ENCODE measurements around the gene CST3. TPM values are rescaled to one million over a fixed set of nuclear protein-coding genes. Genes with fewer than 3 reads are reported as not detected.

The CST3 gene
- total RNA-seq, 2 experiments from 2014 or later: 21.8 to 24.2 TPM

DNA sequence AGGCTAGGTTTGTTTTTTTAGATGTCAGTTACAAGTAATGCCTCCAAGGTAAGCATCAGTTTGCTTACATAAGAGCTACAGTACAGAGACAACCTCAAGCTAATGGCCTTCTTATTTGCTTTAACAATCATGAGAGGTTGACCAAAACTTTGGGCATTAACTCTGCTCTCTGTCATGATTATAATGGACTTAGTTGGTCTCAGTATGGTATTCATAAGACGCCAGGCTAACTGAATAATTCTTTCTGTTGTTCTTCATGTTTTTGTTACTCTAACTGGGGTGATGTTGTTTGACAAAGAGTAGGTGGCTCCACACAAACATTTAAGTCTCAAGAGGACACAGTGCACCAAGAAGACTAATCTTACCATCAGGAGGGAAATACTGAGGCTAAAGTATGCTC is 41.8 kb downstream of the CST3 start:
- no peaks in the 10 kb centered on the region for H3K36me3 ChIP-seq (ENCODE audit: insufficient read depth, low read length)
- H3K4me1 Mint-ChIP-seq (ENCODE audit: low read depth): no peaks in the 10 kb centered on the region
- no peak for ATAC-seq (ENCODE audit: poor library complexity)
- TF ChIP-seq, protein P1, sequence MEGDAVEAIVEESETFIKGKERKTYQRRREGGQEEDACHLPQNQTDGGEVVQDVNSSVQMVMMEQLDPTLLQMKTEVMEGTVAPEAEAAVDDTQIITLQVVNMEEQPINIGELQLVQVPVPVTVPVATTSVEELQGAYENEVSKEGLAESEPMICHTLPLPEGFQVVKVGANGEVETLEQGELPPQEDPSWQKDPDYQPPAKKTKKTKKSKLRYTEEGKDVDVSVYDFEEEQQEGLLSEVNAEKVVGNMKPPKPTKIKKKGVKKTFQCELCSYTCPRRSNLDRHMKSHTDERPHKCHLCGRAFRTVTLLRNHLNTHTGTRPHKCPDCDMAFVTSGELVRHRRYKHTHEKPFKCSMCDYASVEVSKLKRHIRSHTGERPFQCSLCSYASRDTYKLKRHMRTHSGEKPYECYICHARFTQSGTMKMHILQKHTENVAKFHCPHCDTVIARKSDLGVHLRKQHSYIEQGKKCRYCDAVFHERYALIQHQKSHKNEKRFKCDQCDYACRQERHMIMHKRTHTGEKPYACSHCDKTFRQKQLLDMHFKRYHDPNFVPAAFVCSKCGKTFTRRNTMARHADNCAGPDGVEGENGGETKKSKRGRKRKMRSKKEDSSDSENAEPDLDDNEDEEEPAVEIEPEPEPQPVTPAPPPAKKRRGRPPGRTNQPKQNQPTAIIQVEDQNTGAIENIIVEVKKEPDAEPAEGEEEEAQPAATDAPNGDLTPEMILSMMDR (IDR thresholded peaks at IDR 0.05): no peak
- H3K27me3 ChIP-seq (ENCODE audit: control insufficient read depth in 1 of 2, insufficient read depth in 2 of 2, low read length in 2 of 2): no peaks in the 10 kb centered on the region
- no peaks in the 10 kb centered on the region for H3K36me3 Mint-ChIP-seq (ENCODE audit: low read depth)
- no peaks in the 10 kb centered on the region for H3K9me3 Mint-ChIP-seq
- H3K9me3 ChIP-seq (ENCODE audit: control insufficient read depth in 1 of 2, insufficient read depth in 1 of 2, low read length in 2 of 2): no peaks in the 10 kb centered on the region
- intact Hi-C loops (cut with DNase I, micrococcal nuclease): no loop called here
- no peaks in the 10 kb centered on the region for H3K4me1 ChIP-seq (ENCODE audit: insufficient read depth, low read length)
- no peaks in the 10 kb centered on the region for H3K27me3 Mint-ChIP-seq
- no peak overlapping the region for H3K4me3 Mint-ChIP-seq
- H3K4me3 ChIP-seq (ENCODE audit: low read length): no peak overlapping the region
- H3K27ac ChIP-seq (ENCODE audit: low read depth in 1 of 2, low read length in 2 of 2): no peak overlapping the region
- POLR2A ChIA-PET: no interaction called here
- DNase-seq: no peak
- H3K27ac Mint-ChIP-seq: no peak overlapping the region
- CTCF ChIA-PET: no interaction called here

GRCh38 chr20:23588434-23589403 is 49.0 kb downstream of the CST3 start:
- no peak overlapping the region for H3K4me3 Mint-ChIP-seq
- H3K27ac Mint-ChIP-seq: no peak overlapping the region
- POLR2A ChIA-PET: no interaction called here

DNA sequence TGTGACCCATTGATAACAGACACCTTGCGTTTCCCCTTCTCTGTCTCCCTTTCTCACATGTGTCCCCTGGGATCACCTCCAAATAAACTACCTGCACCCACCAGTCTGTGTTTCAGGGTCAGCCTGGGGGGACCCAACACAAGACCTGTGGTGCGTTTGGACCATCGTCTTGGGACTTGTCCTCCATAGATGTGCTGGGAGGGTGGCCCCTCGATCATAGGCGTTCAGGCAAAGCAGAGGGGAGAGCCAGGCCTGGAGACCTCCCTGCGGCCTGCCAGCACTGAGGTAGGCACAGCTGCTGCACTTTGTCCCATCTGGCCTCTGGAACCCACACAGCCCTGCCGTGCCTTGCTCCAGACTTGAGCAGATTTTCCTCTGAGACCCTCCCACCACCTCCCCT is 50.1 kb downstream of the CST3 start:
- intact Hi-C loops (cut with DNase I, micrococcal nuclease): loop anchor here in 1 of 2 experiments (10.0 kb wide), 1 partner anchor 57 kb away; no protein-coding TSS in a partner anchor
- Histone ChIP-seq H3K27me3 (ENCODE audit: control insufficient read depth in 1 of 2, insufficient read depth in 2 of 2, low read length in 2 of 2) (peaks cover 5 to 11% of the 10 kb centered on the region in 2 experiments), H3K4me3 (ENCODE audit: low read length) (no peak overlapping the region), H3K9me3 (ENCODE audit: control insufficient read depth in 1 of 2, insufficient read depth in 1 of 2, low read length in 2 of 2) (peaks cover 0 to 10% of the 10 kb centered on the region in 2 experiments), H3K27ac (ENCODE audit: low read depth in 1 of 2, low read length in 2 of 2) (no peak overlapping the region), H3K4me1 (ENCODE audit: insufficient read depth, low read length) (no peaks in the 10 kb centered on the region), H3K36me3 (ENCODE audit: insufficient read depth, low read length) (no peaks in the 10 kb centered on the region)
- TF ChIP-seq, protein P1 (IDR thresholded peaks at IDR 0.05): no peak
- POLR2A ChIA-PET: no interaction called here
- Mint-ChIP-seq H3K27me3 (peaks cover 17% of the 10 kb centered on the region), H3K4me1 (ENCODE audit: low read depth) (no peaks in the 10 kb centered on the region), H3K27ac (no peak overlapping the region), H3K9me3 (no peaks in the 10 kb centered on the region), H3K36me3 (ENCODE audit: low read depth) (no peaks in the 10 kb centered on the region), H3K4me3 (no peak overlapping the region)
- DNase-seq (no peak), ATAC-seq (ENCODE audit: poor library complexity) (no peak)
- CTCF ChIA-PET: no interaction called here

More at GRCh38 chr20:23588434-23589403, 49.0 kb downstream of the CST3 start:
- Mint-ChIP-seq H3K4me1 (ENCODE audit: low read depth) (no peaks in the 10 kb centered on the region), H3K36me3 (ENCODE audit: low read depth) (no peaks in the 10 kb centered on the region), H3K27me3 (peaks cover 17% of the 10 kb centered on the region), H3K9me3 (no peaks in the 10 kb centered on the region)
- Histone ChIP-seq H3K27ac (ENCODE audit: low read depth in 1 of 2, low read length in 2 of 2) (no peak overlapping the region), H3K36me3 (ENCODE audit: insufficient read depth, low read length) (no peaks in the 10 kb centered on the region), H3K27me3 (ENCODE audit: control insufficient read depth in 1 of 2, insufficient read depth in 2 of 2, low read length in 2 of 2) (peaks cover 5 to 11% of the 10 kb centered on the region in 2 experiments), H3K9me3 (ENCODE audit: control insufficient read depth in 1 of 2, insufficient read depth in 1 of 2, low read length in 2 of 2) (peaks cover 0 to 10% of the 10 kb centered on the region in 2 experiments), H3K4me3 (ENCODE audit: low read length) (no peak overlapping the region), H3K4me1 (ENCODE audit: insufficient read depth, low read length) (no peaks in the 10 kb centered on the region)
- TF ChIP-seq, protein P1 (IDR thresholded peaks at IDR 0.05): no peak
- intact Hi-C loops (cut with DNase I, micrococcal nuclease): loop anchor here in 1 of 2 experiments (10.0 kb wide), 1 partner anchor 56 kb away; no protein-coding TSS in a partner anchor
- ATAC-seq (ENCODE audit: poor library complexity) (no peak), DNase-seq (no peak)
- CTCF ChIA-PET: no interaction called here
